ENCODE data around the gene IL19.

DNA sequence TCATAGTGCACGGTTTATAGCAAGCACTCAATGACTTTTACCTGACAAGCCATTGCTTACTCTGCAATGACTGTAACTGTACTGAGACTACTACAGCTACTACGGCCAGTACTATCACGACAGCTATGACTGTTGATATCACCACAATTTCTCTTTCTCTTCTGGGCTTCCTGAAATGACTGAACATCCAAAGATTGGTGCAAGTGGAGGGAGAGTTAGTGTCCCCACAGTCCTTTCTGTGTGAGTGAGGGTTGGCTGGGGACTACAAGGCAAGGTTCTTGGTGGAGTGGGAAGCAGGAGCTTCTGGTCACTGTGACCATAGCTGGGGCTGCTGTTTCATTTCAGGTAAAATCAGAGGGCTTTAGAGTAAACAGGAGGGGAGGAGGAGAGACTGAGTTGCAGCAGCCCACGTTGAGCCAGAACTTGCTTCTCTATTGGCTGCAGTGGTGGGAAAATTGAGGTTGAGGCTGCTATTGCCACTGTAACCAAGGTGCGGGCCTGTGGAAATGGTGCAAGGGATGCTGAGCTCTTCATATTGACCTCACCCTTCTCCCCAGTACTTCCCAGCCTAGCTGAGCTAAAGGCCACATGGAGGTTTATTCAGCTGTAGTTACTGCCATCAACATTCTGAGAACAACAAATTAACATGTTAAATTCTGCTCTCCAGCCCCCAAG is 15.8 kb downstream of the IL19 start:
- TF ChIP-seq, protein P1, sequence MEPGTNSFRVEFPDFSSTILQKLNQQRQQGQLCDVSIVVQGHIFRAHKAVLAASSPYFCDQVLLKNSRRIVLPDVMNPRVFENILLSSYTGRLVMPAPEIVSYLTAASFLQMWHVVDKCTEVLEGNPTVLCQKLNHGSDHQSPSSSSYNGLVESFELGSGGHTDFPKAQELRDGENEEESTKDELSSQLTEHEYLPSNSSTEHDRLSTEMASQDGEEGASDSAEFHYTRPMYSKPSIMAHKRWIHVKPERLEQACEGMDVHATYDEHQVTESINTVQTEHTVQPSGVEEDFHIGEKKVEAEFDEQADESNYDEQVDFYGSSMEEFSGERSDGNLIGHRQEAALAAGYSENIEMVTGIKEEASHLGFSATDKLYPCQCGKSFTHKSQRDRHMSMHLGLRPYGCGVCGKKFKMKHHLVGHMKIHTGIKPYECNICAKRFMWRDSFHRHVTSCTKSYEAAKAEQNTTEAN (CRISPR knock-in tag; IDR thresholded peaks at IDR 0.05), result no peak
- TF ChIP-seq, protein P2, sequence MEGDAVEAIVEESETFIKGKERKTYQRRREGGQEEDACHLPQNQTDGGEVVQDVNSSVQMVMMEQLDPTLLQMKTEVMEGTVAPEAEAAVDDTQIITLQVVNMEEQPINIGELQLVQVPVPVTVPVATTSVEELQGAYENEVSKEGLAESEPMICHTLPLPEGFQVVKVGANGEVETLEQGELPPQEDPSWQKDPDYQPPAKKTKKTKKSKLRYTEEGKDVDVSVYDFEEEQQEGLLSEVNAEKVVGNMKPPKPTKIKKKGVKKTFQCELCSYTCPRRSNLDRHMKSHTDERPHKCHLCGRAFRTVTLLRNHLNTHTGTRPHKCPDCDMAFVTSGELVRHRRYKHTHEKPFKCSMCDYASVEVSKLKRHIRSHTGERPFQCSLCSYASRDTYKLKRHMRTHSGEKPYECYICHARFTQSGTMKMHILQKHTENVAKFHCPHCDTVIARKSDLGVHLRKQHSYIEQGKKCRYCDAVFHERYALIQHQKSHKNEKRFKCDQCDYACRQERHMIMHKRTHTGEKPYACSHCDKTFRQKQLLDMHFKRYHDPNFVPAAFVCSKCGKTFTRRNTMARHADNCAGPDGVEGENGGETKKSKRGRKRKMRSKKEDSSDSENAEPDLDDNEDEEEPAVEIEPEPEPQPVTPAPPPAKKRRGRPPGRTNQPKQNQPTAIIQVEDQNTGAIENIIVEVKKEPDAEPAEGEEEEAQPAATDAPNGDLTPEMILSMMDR (IDR thresholded peaks at IDR 0.05), result no peak
- no peak for TF ChIP-seq NR2C2 (CRISPR knock-in tag; IDR thresholded peaks at IDR 0.05)
- TF ChIP-seq FOXJ3 (CRISPR knock-in tag; IDR thresholded peaks at IDR 0.05; ENCODE audit: borderline replicate concordance), result no peak
- TF ChIP-seq, protein P3, sequence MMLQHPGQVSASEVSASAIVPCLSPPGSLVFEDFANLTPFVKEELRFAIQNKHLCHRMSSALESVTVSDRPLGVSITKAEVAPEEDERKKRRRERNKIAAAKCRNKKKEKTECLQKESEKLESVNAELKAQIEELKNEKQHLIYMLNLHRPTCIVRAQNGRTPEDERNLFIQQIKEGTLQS (CRISPR knock-in tag; conservative IDR thresholded peaks at IDR 0.05), result no peak
- TF ChIP-seq, protein P4, sequence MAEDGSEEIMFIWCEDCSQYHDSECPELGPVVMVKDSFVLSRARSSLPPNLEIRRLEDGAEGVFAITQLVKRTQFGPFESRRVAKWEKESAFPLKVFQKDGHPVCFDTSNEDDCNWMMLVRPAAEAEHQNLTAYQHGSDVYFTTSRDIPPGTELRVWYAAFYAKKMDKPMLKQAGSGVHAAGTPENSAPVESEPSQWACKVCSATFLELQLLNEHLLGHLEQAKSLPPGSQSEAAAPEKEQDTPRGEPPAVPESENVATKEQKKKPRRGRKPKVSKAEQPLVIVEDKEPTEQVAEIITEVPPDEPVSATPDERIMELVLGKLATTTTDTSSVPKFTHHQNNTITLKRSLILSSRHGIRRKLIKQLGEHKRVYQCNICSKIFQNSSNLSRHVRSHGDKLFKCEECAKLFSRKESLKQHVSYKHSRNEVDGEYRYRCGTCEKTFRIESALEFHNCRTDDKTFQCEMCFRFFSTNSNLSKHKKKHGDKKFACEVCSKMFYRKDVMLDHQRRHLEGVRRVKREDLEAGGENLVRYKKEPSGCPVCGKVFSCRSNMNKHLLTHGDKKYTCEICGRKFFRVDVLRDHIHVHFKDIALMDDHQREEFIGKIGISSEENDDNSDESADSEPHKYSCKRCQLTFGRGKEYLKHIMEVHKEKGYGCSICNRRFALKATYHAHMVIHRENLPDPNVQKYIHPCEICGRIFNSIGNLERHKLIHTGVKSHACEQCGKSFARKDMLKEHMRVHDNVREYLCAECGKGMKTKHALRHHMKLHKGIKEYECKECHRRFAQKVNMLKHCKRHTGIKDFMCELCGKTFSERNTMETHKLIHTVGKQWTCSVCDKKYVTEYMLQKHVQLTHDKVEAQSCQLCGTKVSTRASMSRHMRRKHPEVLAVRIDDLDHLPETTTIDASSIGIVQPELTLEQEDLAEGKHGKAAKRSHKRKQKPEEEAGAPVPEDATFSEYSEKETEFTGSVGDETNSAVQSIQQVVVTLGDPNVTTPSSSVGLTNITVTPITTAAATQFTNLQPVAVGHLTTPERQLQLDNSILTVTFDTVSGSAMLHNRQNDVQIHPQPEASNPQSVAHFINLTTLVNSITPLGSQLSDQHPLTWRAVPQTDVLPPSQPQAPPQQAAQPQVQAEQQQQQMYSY (CRISPR knock-in tag; IDR thresholded peaks at IDR 0.05), result no peak
- TF ChIP-seq ESRRA (CRISPR knock-in tag; IDR thresholded peaks at IDR 0.05; ENCODE audit: borderline replicate concordance), result no peak
- no peak for TF ChIP-seq FOXK1 (CRISPR knock-in tag; IDR thresholded peaks at IDR 0.05)
- TF ChIP-seq JUN (CRISPR knock-in tag; IDR thresholded peaks at IDR 0.05), result no peak
- no peak for TF ChIP-seq RORB (CRISPR knock-in tag; IDR thresholded peaks at IDR 0.05)
- TF ChIP-seq, protein P5, sequence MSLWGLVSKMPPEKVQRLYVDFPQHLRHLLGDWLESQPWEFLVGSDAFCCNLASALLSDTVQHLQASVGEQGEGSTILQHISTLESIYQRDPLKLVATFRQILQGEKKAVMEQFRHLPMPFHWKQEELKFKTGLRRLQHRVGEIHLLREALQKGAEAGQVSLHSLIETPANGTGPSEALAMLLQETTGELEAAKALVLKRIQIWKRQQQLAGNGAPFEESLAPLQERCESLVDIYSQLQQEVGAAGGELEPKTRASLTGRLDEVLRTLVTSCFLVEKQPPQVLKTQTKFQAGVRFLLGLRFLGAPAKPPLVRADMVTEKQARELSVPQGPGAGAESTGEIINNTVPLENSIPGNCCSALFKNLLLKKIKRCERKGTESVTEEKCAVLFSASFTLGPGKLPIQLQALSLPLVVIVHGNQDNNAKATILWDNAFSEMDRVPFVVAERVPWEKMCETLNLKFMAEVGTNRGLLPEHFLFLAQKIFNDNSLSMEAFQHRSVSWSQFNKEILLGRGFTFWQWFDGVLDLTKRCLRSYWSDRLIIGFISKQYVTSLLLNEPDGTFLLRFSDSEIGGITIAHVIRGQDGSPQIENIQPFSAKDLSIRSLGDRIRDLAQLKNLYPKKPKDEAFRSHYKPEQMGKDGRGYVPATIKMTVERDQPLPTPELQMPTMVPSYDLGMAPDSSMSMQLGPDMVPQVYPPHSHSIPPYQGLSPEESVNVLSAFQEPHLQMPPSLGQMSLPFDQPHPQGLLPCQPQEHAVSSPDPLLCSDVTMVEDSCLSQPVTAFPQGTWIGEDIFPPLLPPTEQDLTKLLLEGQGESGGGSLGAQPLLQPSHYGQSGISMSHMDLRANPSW (CRISPR knock-in tag; conservative IDR thresholded peaks at IDR 0.05; ENCODE audit: low read depth), result no peak
- TF ChIP-seq TEAD4 (CRISPR knock-in tag; IDR thresholded peaks at IDR 0.05), result no peak

Measured in WTC11 (cell line).